ENCODE measurements around the gene OR10G7.

GRCh38 chr11:124050748-124051147 is 9.6 kb upstream of the OR10G7 start:
- TF ChIP-seq CTCF (IDR thresholded peaks at IDR 0.05) = no peak
- TF ChIP-seq USF2 (CRISPR knock-in tag; IDR thresholded peaks at IDR 0.05) = no peak
- no peak for TF ChIP-seq TEAD4 (CRISPR knock-in tag; IDR thresholded peaks at IDR 0.05)
- TF ChIP-seq ZNF512 (CRISPR knock-in tag; IDR thresholded peaks at IDR 0.05; ENCODE audit: borderline replicate concordance) = no peak
- no peak for TF ChIP-seq ESRRA (CRISPR knock-in tag; IDR thresholded peaks at IDR 0.05; ENCODE audit: borderline replicate concordance)
- no peak for TF ChIP-seq ELF4 (CRISPR knock-in tag; IDR thresholded peaks at IDR 0.05; ENCODE audit: low read depth)
- no peak for TF ChIP-seq E2F4 (CRISPR knock-in tag; IDR thresholded peaks at IDR 0.05; ENCODE audit: borderline replicate concordance, low read depth)
- TF ChIP-seq E2F1 (CRISPR knock-in tag; IDR thresholded peaks at IDR 0.05) = no peak
- TF ChIP-seq PRDM15 (CRISPR knock-in tag; IDR thresholded peaks at IDR 0.05) = no peak

Data from WTC11 (cell line).